Measurements from ENCODE around the gene LRIF1. TPM values are rescaled to one million over a fixed set of nuclear protein-coding genes. Genes with fewer than 3 reads are reported as not detected.

Gene LRIF1
- total and polyA plus RNA-seq, 2 of the 8 experiments (the other 6 are each of a cell fraction or from before 2014, with no cell fraction given), result 5.2 to 19.3 TPM

DNA sequence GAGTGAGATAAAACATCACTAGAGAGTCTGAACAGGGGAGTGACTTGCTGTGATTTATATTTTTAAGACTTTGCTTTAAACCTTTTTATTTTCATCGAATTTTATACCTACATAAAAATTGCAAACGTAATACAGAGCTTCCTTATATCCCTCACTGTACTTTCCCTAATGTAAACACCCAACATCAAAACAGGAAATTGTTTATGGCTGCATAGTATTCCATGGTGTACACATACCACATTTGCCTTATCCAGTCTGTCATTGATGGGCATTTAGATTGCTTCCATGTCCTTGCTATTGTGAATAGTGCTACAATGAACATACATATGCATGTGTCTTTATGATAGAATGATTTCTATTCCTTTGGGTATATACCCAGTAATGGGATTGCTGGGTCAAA, 34.8 kb downstream of the LRIF1 start:
- Histone ChIP-seq H3K79me1 (ENCODE audit: low read depth, low read length) (no peaks in the 10 kb centered on the region), H3K9ac (replicated peaks in 1 of 4; ENCODE audit: extremely low read depth in 1 of 4, low read depth in 3 of 4, low read length in 3 of 4) (no peak overlapping the region), H3K4me1 (replicated peaks in 1 of 4; ENCODE audit: control insufficient read depth in 3 of 4, insufficient read depth in 4 of 4, low read length in 3 of 4) (no peaks in the 10 kb centered on the region), H3K9me3 (ENCODE audit: insufficient read depth in 2 of 2, low read depth in 1 of 2, low read length in 1 of 2) (peaks cover 3 to 6% of the 10 kb centered on the region in 2 experiments; a peak in 2 of 4 replicates), H3K14ac (ENCODE audit: insufficient read length) (no peak overlapping the region), H4K91ac (replicated peaks; ENCODE audit: insufficient read length, low read length) (no peak overlapping the region), H2AK5ac (ENCODE audit: low read depth, low read length) (no peak overlapping the region), H3K4me2 (ENCODE audit: insufficient read depth in 1 of 2, low read depth in 2 of 2, low read length in 2 of 2) (no peak overlapping the region), H3K23me2 (ENCODE audit: low read depth, low read length) (no peaks in the 10 kb centered on the region), H3K36me3 (ENCODE audit: control insufficient read depth in 2 of 4, insufficient read depth in 4 of 4, low read length in 3 of 4) (no peaks in the 10 kb centered on the region), H3K27ac (ENCODE audit: low read depth, low read length) (no peak overlapping the region), H4K20me1 (replicated peaks in 1 of 2; ENCODE audit: control insufficient read depth in 1 of 2, insufficient read depth in 2 of 2, low read length in 2 of 2) (no peaks in the 10 kb centered on the region), H2BK12ac (ENCODE audit: low read depth, low read length) (no peak overlapping the region), H2BK120ac (replicated peaks; ENCODE audit: low read depth, low read length) (no peak overlapping the region), H2BK5ac (ENCODE audit: low read depth, low read length) (no peak overlapping the region), H2BK15ac (ENCODE audit: low read length) (no peak overlapping the region), H4K8ac (ENCODE audit: extremely low read depth, insufficient read depth, low read length) (no peak overlapping the region), H3K18ac (ENCODE audit: extremely low read depth, low read length) (no peak overlapping the region), H3K56ac (replicated peaks; ENCODE audit: insufficient read length, low read depth, low read length) (no peak overlapping the region), H3K79me2 (ENCODE audit: control insufficient read depth in 1 of 2, insufficient read depth in 2 of 2, low read length in 2 of 2) (no peaks in the 10 kb centered on the region), H3K4ac (replicated peaks; ENCODE audit: insufficient read length, low read depth, low read length) (no peak overlapping the region), H3K4me3 (ENCODE audit: extremely low read depth in 1 of 4, insufficient read depth in 2 of 4, low read depth in 3 of 4, low read length in 4 of 4) (no peak overlapping the region), H3K23ac (ENCODE audit: insufficient read length) (no peak overlapping the region), H2BK20ac (ENCODE audit: low read length) (no peak overlapping the region), H2AFZ (ENCODE audit: low read length) (no peak overlapping the region), H4K5ac (ENCODE audit: insufficient read length, low read depth, low read length) (no peak overlapping the region), H3K27me3 (replicated peaks in 1 of 4; ENCODE audit: control insufficient read depth in 3 of 4, extremely low read depth in 1 of 4, insufficient read depth in 3 of 4, low read length in 3 of 4) (no peaks in the 10 kb centered on the region)
- TF ChIP-seq GABPA (IDR thresholded peaks at IDR 0.05; ENCODE audit: borderline replicate concordance, insufficient read depth, low read length) (no peak), ZNF274 (IDR thresholded peaks at IDR 0.05; ENCODE audit: borderline replicate concordance, extremely low read depth, low read length) (no peak), CHD2 (IDR thresholded peaks at IDR 0.05; ENCODE audit: low read length) (no peak), YY1 (IDR thresholded peaks at IDR 0.05; ENCODE audit: low read depth, low read length) (no peak), BCL11A (IDR thresholded peaks at IDR 0.05; ENCODE audit: low read depth in 2 of 2, low read length in 2 of 2) (no peak), BRCA1 (IDR thresholded peaks at IDR 0.05; ENCODE audit: low read depth, low read length) (no peak)
- TF ChIP-seq, protein P1, sequence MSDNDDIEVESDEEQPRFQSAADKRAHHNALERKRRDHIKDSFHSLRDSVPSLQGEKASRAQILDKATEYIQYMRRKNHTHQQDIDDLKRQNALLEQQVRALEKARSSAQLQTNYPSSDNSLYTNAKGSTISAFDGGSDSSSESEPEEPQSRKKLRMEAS (IDR thresholded peaks at IDR 0.05), result no peak
- TF ChIP-seq, protein P2, sequence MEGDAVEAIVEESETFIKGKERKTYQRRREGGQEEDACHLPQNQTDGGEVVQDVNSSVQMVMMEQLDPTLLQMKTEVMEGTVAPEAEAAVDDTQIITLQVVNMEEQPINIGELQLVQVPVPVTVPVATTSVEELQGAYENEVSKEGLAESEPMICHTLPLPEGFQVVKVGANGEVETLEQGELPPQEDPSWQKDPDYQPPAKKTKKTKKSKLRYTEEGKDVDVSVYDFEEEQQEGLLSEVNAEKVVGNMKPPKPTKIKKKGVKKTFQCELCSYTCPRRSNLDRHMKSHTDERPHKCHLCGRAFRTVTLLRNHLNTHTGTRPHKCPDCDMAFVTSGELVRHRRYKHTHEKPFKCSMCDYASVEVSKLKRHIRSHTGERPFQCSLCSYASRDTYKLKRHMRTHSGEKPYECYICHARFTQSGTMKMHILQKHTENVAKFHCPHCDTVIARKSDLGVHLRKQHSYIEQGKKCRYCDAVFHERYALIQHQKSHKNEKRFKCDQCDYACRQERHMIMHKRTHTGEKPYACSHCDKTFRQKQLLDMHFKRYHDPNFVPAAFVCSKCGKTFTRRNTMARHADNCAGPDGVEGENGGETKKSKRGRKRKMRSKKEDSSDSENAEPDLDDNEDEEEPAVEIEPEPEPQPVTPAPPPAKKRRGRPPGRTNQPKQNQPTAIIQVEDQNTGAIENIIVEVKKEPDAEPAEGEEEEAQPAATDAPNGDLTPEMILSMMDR (IDR thresholded peaks at IDR 0.05; ENCODE audit: control extremely low read depth in 1 of 3, insufficient read depth in 1 of 3, low read depth in 1 of 3, low read length in 3 of 3), result no peak
- 75 to 100% methylated on average over 2 of the region's 2 CpGs for WGBS, 2 experiments (ENCODE audit: extremely low coverage in 1 of 2, insufficient coverage in 1 of 2, insufficient read length in 1 of 2, insufficient replicate concordance in 2 of 2, low coverage in 1 of 2, low lambda C conversion rate in 2 of 2, missing lambda C conversion rate in 1 of 2)
- ChIA-PET CTCF (ENCODE audit: partially characterized antibody) (no interaction called here), POLR2A (ENCODE audit: partially characterized antibody) (no interaction called here)
- DNase-seq (ENCODE audit: low read depth in 1 of 2, low spot score in 2 of 2) (no peak), FAIRE-seq (no peak)
